ENCODE results near the gene HTATIP2. TPM values are rescaled to one million over a fixed set of nuclear protein-coding genes. Genes with fewer than 3 reads are reported as not detected.

The HTATIP2 gene
- total and polyA plus RNA-seq, 9 of the 15 experiments (the other 6 are each of a cell fraction or from before 2014, with no cell fraction given), result 48.3 to 90.9 (median 64.4) TPM

GRCh38 chr11:20363500-20364340, at the start of gene HTATIP2 (continued):
- peak; percentile 92 for TF ChIP-seq MYC (IDR thresholded peaks at IDR 0.05; ENCODE audit: low read depth, low read length)
- TF ChIP-seq MYC (CRISPR knock-in tag; IDR thresholded peaks at IDR 0.05; ENCODE audit: borderline replicate concordance, low read depth), result peak; percentile 74; the same call in 1 of the 2 replicates
- no peak for TF ChIP-seq PURB (CRISPR knock-in tag; IDR thresholded peaks at IDR 0.05; ENCODE audit: low read depth)
- TF ChIP-seq ETS2 (tag; IDR thresholded peaks at IDR 0.05; ENCODE audit: borderline replicate concordance, poor library complexity, severe bottlenecking), result no peak
- no peak for TF ChIP-seq ATF1 (CRISPR knock-in tag; IDR thresholded peaks at IDR 0.05)
- TF ChIP-seq ATF1 (tag; IDR thresholded peaks at IDR 0.05), result peak; percentile 82
- TF ChIP-seq SRF (CRISPR knock-in tag; IDR thresholded peaks at IDR 0.05), result no peak; a peak in 1 of 4 replicates
- TF ChIP-seq CXXC5 (CRISPR knock-in tag; IDR thresholded peaks at IDR 0.05), result peak; percentile 85
- no peak for TF ChIP-seq SRSF1 (IDR thresholded peaks at IDR 0.05; ENCODE audit: low read depth, low read length)
- no peak for TF ChIP-seq NELFE (IDR thresholded peaks at IDR 0.05; ENCODE audit: insufficient read depth, insufficient read length)
- 0 out of 2 replicates have a peak, but pooled peaks have one; percentile 40 for TF ChIP-seq ZNF589 (CRISPR knock-in tag; IDR thresholded peaks at IDR 0.05; ENCODE audit: low read depth)
- TF ChIP-seq KAT8 (IDR thresholded peaks at IDR 0.05; ENCODE audit: low read depth), result no peak
- peak; percentile 91 for TF ChIP-seq POLR2G (IDR thresholded peaks at IDR 0.05; ENCODE audit: low read depth, low read length)
- no peak for TF ChIP-seq ELK3 (CRISPR knock-in tag; IDR thresholded peaks at IDR 0.05)
- TF ChIP-seq USF1 (CRISPR knock-in tag; IDR thresholded peaks at IDR 0.05), result peak; percentile 88
- TF ChIP-seq POLR3A (IDR thresholded peaks at IDR 0.05; ENCODE audit: borderline replicate concordance, extremely low read depth, insufficient read depth, insufficient read length), result no peak
- no peak for TF ChIP-seq RBM25 (IDR thresholded peaks at IDR 0.05; ENCODE audit: low read depth, low read length, severe bottlenecking)
- no peak for TF ChIP-seq PPARD (CRISPR knock-in tag; IDR thresholded peaks at IDR 0.05)
- TF ChIP-seq CBX8 (IDR thresholded peaks at IDR 0.05; ENCODE audit: borderline replicate concordance, extremely low read depth, low read depth, low read length, poor library complexity, severe bottlenecking), result no peak
- TF ChIP-seq CREBBP (IDR thresholded peaks at IDR 0.05; ENCODE audit: low read depth, low read length), result no peak
- no peak for TF ChIP-seq BRCA1 (IDR thresholded peaks at IDR 0.05)
- TF ChIP-seq BRCA1 (CRISPR knock-in tag; IDR thresholded peaks at IDR 0.05), result no peak
- no peak for TF ChIP-seq ZFP30 (CRISPR knock-in tag; IDR thresholded peaks at IDR 0.05; ENCODE audit: borderline replicate concordance)
- peak; percentile 98 for TF ChIP-seq ZNF316 (IDR thresholded peaks at IDR 0.05)
- TF ChIP-seq TAF15 (IDR thresholded peaks at IDR 0.05; ENCODE audit: low read depth, low read length), result no peak
- TF ChIP-seq SIN3B (IDR thresholded peaks at IDR 0.05; ENCODE audit: low read depth), result no peak
- TF ChIP-seq JUN (IDR thresholded peaks at IDR 0.05; ENCODE audit: borderline replicate concordance, low read depth, low read length), result peak; percentile 68; the same call in 1 of the 2 replicates
- TF ChIP-seq JUN (CRISPR knock-in tag; IDR thresholded peaks at IDR 0.05; ENCODE audit: borderline replicate concordance), result no peak

Data from K562 (cell line).